A549 (cell line): ENCODE results near the gene IRF6. TPM values are rescaled to one million over a fixed set of nuclear protein-coding genes. Genes with fewer than 3 reads are reported as not detected.

Experiments
- ATAC-seq, 2 experiments: fragments of 200-7000 bp in 1 of 2; fragments of >200 bp in 1 of 2; cut with Nextera tagmentation in 1 of 2; cut with Tn5 transposase in 1 of 2; 3 replicates each; pipeline versions ENCODE4 v1.8.0 to v1.9.1; 2018 to 2020; ENCODE audit warnings: mild to moderate bottlenecking in 1 of 2, moderate library complexity in 1 of 2
- CTCF ChIA-PET: fragments of 300-600 bp; sonication (Branson Sonifier 250); formaldehyde crosslinking; extraction: SDS; loops from one replicate; lab custom pipeline; 2021; ENCODE audit warnings: antibody characterized with exemption, inconsistent platforms; lab: Yijun Ruan, JAX
- POLR2A ChIA-PET: fragments of 350-600 bp; formaldehyde crosslinking; extraction: SDS; loops from one replicate; lab custom pipeline; 2021; ENCODE audit warnings: antibody characterized with exemption, inconsistent platforms; lab: Yijun Ruan, JAX
- DNase-seq, 2 experiments: peaks; one replicate each; pipeline versions ENCODE4 v3.0.0 to v3.0.0-alpha.2; 2011 to 2016; ENCODE audit warnings: low read depth in 1 of 2, low spot score in 1 of 2
- FAIRE-seq: peaks from 2 replicates; lab custom pipeline; 2011; peaks lifted over from hg19 to GRCh38; lab: Jason Lieb, UNC
- H3K27ac ChIP-seq, 2 experiments: fragments of >200 bp; sonication (Bioruptor Twin); formaldehyde crosslinking; 3 replicates each; pipeline ENCODE4 v1.5.1; 2016 to 2017
- H3K4me1 ChIP-seq: fragments of >200 bp; sonication (Bioruptor Twin); formaldehyde crosslinking; 3 replicates; pipeline ENCODE4 v1.6.1; 2016
- H3K4me2 ChIP-seq: fragments of >200 bp; sonication (Bioruptor Twin); formaldehyde crosslinking; 3 replicates; pipeline ENCODE4 v1.6.1; 2016
- H3K4me3 ChIP-seq: fragments of >200 bp; sonication (Bioruptor Twin); formaldehyde crosslinking; 3 replicates; pipeline ENCODE4 v1.5.1; 2016
- H3K9me3 ChIP-seq: fragments of >200 bp; sonication (Bioruptor Twin); formaldehyde crosslinking; 3 replicates; pipeline ENCODE4 v1.6.1; 2016
- CBX2 ChIP-seq: fragments of 200-600 bp; sonication (generic); IDR thresholded peaks from 2 replicates; pipeline ENCODE4 v1.6.1; 2016; ENCODE audit warnings: low read depth, mild to moderate bottlenecking, borderline replicate concordance
- CEBPB ChIP-seq, 2 experiments: fragments of >200 bp in 1 of 2; sonication (Bioruptor Twin) in 1 of 2; formaldehyde crosslinking in 1 of 2; IDR thresholded peaks; 2 replicates each; pipeline ENCODE4 v1.6.1; 2012 to 2016
- CHD2 ChIP-seq: fragments of 150-350 bp; IDR thresholded peaks from 2 replicates; pipeline ENCODE4 v1.6.1; 2014; ENCODE audit warnings: low read length; ENCODE audit not compliant: partially characterized antibody
- EHMT2 ChIP-seq: fragments of 200-600 bp; sonication (generic); IDR thresholded peaks from 2 replicates; pipeline ENCODE4 v1.6.1; 2016; ENCODE audit warnings: antibody characterized with exemption, low read depth, mild to moderate bottlenecking, moderate library complexity
- EP300 ChIP-seq, 2 experiments: fragments of >200 bp; sonication (Bioruptor Twin); formaldehyde crosslinking; IDR thresholded peaks; 2 replicates in 1 of 2; 3 replicates in 1 of 2; pipeline ENCODE4 v1.6.1; 2016 to 2017
- FOSB ChIP-seq: fragments of 250-450 bp; sonication (Bioruptor Pico); IDR thresholded peaks from 2 replicates; pipeline ENCODE4 v1.5.0; 2020; ENCODE audit warnings: mild to moderate bottlenecking, moderate library complexity
- HEYL ChIP-seq: fragments of 250-450 bp; sonication (Bioruptor Pico); IDR thresholded peaks from 2 replicates; pipeline ENCODE4 v1.8.0; 2021; ENCODE audit warnings: mild to moderate bottlenecking, moderate library complexity
- HOXB5 ChIP-seq: fragments of 250-450 bp; sonication (Bioruptor Pico); IDR thresholded peaks from 2 replicates; pipeline ENCODE4 v1.5.0; 2020; ENCODE audit warnings: mild to moderate bottlenecking, moderate library complexity
- JUN ChIP-seq, 2 experiments: fragments of >200 bp; sonication (Bioruptor Twin); formaldehyde crosslinking; IDR thresholded peaks; 2 replicates in 1 of 2; 3 replicates in 1 of 2; pipeline ENCODE4 v1.6.1; 2016 to 2017
- MYC ChIP-seq: IDR thresholded peaks from 2 replicates; pipeline ENCODE4 v1.6.1; 2012; ENCODE audit warnings: mild to moderate bottlenecking, inconsistent platforms, low read length, improper control_type of control experiment, borderline replicate concordance
- NR3C1 ChIP-seq: fragments of >200 bp; sonication (Bioruptor Twin); formaldehyde crosslinking; IDR thresholded peaks from 3 replicates; pipeline ENCODE4 v1.6.1; 2017
- POLR2A ChIP-seq: IDR thresholded peaks from 2 replicates; pipeline ENCODE4 v1.6.1; 2012; ENCODE audit warnings: mild to moderate bottlenecking, low read length
- POLR2AphosphoS2 ChIP-seq: conservative IDR thresholded peaks from 2 replicates; pipeline ENCODE4 v1.6.1; 2012; ENCODE audit warnings: low read length, improper control_type of control experiment, inconsistent platforms
- RARB ChIP-seq: fragments of 250-450 bp; sonication (Bioruptor Pico); IDR thresholded peaks from 2 replicates; pipeline ENCODE4 v1.8.0; 2021; ENCODE audit warnings: mild to moderate bottlenecking, moderate library complexity
- RCOR1 ChIP-seq: fragments of 150-350 bp; IDR thresholded peaks from 2 replicates; pipeline ENCODE4 v1.6.1; 2014; ENCODE audit warnings: antibody characterized with exemption, low read length, low read depth
- RFX5 ChIP-seq: fragments of 450-650 bp; IDR thresholded peaks from 2 replicates; pipeline ENCODE4 v1.7.1; 2014; ENCODE audit warnings: antibody characterized with exemption, mild to moderate bottlenecking, moderate library complexity
- ZC3H11A ChIP-seq: fragments of 450-650 bp; IDR thresholded peaks from 2 replicates; pipeline ENCODE4 v1.6.1; 2014; ENCODE audit warnings: antibody characterized with exemption, mild to moderate bottlenecking
- ZFP36 ChIP-seq: fragments of 450-650 bp; IDR thresholded peaks from 2 replicates; pipeline ENCODE4 v1.6.1; 2014; ENCODE audit warnings: borderline replicate concordance; ENCODE audit not compliant: partially characterized antibody
- WGBS: methylation state at CpG from one replicate; pipeline ENCODE4 v1.1.6; 2017; ENCODE audit errors: missing lambda C conversion rate; 5-methylcytosine and 5-hydroxymethylcytosine counted together
- polyA plus RNA-seq, 4 experiments: library from polyadenylated mRNA; depleted of rRNA in 3 of 4; stranded (reverse); fragments of >200 nt; fragmentation: RNase III in 1 of 4; extraction: RNeasy Plus Mini Kit Qiagen cat#74134 plus additional on column Dnase treatment in 1 of 4; gene quantifications; 2 replicates in 3 of 4; 3 replicates in 1 of 4; pipeline ENCODE4 v1.2.3, GENCODE V29; 2011 to 2017
- TF ChIP-seq, protein P1 (sequence below): fragments of 250-450 bp; sonication (Bioruptor Pico); IDR thresholded peaks from 2 replicates; pipeline ENCODE4 v1.5.0; 2020; ENCODE audit warnings: low read depth, mild to moderate bottlenecking, moderate library complexity
- TF ChIP-seq, protein P2 (sequence below): fragments of >200 bp; sonication (Bioruptor Twin); formaldehyde crosslinking; IDR thresholded peaks from 3 replicates; pipeline ENCODE4 v1.6.1; 2016
- TF ChIP-seq, protein P3 (sequence below): IDR thresholded peaks from 2 replicates; pipeline ENCODE4 v1.6.1; 2012
- TF ChIP-seq, protein P4 (sequence below): fragments of 200-600 bp; sonication (generic); IDR thresholded peaks from 2 replicates; pipeline ENCODE4 v1.6.1; 2016; ENCODE audit warnings: antibody characterized with exemption, mild to moderate bottlenecking, moderate library complexity
- TF ChIP-seq, protein P5 (sequence below): fragments of 250-450 bp; sonication (Bioruptor Pico); IDR thresholded peaks from 2 replicates; pipeline ENCODE4 v1.5.0; 2021; ENCODE audit warnings: mild to moderate bottlenecking, moderate library complexity, borderline replicate concordance
- TF ChIP-seq, protein P6 (sequence below): fragments of 450-650 bp; IDR thresholded peaks from 2 replicates; pipeline ENCODE4 v1.6.1; 2014; ENCODE audit warnings: antibody characterized with exemption

IRF6 gene
- polyA plus RNA-seq, 2 of the 4 experiments (the other 2 are of a cell fraction), result 0.08 to 0.22 TPM

DNA sequence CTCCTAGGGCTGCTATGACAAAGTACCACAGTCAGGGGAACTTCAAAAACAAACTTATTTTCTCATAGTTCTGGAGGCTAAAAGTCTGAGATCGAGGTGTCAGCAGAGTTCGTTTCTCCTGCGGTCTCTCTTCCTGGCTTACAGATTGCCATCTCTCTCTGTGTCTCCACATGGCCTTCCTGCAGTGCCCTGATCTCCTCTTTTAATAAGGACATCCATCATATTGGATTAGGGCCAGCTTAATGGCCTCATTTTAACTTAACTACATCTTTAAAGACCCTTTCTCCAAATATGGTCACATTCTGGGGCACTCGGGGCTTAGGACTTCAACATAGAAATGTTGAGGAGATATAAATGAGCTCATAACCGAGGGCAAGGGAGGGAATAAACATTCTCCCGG is 33.8 kb downstream of the IRF6 start:
- DNase-seq (no peak), FAIRE-seq (no peak), ATAC-seq (no peak)
- Histone ChIP-seq H3K9me3 (no peaks in the 10 kb centered on the region), H3K27ac (no peak overlapping the region), H3K4me2 (no peak overlapping the region), H3K4me3 (no peak overlapping the region), H3K4me1 (no peaks in the 10 kb centered on the region)
- ChIA-PET POLR2A (interaction anchor here (0.5 kb wide), 1 partner anchor 35 kb away, joined by 6 read pairs; no protein-coding TSS in a partner anchor), CTCF (interaction anchor here (0.7 to 2.0 kb wide), 4 partner anchors 9 to 51 kb away, joined by 3 to 5 read pairs (median 4); no protein-coding TSS in a partner anchor)
- TF ChIP-seq, protein P1, sequence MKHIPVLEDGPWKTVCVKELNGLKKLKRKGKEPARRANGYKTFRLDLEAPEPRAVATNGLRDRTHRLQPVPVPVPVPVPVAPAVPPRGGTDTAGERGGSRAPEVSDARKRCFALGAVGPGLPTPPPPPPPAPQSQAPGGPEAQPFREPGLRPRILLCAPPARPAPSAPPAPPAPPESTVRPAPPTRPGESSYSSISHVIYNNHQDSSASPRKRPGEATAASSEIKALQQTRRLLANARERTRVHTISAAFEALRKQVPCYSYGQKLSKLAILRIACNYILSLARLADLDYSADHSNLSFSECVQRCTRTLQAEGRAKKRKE (CRISPR knock-in tag), result no peak
- TF ChIP-seq CEBPB (IDR thresholded peaks at IDR 0.05) (no peak), HEYL (CRISPR knock-in tag) (no peak), CHD2 (no peak), ZFP36 (no peak), MYC (no peak), CBX2 (no peak), POLR2A (no peak), RARB (CRISPR knock-in tag) (no peak), JUN (IDR thresholded peaks at IDR 0.05) (no peak), EHMT2 (no peak), FOSB (CRISPR knock-in tag) (no peak), RFX5 (no peak), RCOR1 (no peak)
- TF ChIP-seq, protein P2, sequence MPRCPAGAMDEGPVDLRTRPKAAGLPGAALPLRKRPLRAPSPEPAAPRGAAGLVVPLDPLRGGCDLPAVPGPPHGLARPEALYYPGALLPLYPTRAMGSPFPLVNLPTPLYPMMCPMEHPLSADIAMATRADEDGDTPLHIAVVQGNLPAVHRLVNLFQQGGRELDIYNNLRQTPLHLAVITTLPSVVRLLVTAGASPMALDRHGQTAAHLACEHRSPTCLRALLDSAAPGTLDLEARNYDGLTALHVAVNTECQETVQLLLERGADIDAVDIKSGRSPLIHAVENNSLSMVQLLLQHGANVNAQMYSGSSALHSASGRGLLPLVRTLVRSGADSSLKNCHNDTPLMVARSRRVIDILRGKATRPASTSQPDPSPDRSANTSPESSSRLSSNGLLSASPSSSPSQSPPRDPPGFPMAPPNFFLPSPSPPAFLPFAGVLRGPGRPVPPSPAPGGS, result no peak
- TF ChIP-seq, protein P3, sequence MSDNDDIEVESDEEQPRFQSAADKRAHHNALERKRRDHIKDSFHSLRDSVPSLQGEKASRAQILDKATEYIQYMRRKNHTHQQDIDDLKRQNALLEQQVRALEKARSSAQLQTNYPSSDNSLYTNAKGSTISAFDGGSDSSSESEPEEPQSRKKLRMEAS, result no peak
- TF ChIP-seq, protein P4, sequence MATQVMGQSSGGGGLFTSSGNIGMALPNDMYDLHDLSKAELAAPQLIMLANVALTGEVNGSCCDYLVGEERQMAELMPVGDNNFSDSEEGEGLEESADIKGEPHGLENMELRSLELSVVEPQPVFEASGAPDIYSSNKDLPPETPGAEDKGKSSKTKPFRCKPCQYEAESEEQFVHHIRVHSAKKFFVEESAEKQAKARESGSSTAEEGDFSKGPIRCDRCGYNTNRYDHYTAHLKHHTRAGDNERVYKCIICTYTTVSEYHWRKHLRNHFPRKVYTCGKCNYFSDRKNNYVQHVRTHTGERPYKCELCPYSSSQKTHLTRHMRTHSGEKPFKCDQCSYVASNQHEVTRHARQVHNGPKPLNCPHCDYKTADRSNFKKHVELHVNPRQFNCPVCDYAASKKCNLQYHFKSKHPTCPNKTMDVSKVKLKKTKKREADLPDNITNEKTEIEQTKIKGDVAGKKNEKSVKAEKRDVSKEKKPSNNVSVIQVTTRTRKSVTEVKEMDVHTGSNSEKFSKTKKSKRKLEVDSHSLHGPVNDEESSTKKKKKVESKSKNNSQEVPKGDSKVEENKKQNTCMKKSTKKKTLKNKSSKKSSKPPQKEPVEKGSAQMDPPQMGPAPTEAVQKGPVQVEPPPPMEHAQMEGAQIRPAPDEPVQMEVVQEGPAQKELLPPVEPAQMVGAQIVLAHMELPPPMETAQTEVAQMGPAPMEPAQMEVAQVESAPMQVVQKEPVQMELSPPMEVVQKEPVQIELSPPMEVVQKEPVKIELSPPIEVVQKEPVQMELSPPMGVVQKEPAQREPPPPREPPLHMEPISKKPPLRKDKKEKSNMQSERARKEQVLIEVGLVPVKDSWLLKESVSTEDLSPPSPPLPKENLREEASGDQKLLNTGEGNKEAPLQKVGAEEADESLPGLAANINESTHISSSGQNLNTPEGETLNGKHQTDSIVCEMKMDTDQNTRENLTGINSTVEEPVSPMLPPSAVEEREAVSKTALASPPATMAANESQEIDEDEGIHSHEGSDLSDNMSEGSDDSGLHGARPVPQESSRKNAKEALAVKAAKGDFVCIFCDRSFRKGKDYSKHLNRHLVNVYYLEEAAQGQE, result no peak
- 46% methylated on average over 6 of the region's 6 CpGs for WGBS

DNA sequence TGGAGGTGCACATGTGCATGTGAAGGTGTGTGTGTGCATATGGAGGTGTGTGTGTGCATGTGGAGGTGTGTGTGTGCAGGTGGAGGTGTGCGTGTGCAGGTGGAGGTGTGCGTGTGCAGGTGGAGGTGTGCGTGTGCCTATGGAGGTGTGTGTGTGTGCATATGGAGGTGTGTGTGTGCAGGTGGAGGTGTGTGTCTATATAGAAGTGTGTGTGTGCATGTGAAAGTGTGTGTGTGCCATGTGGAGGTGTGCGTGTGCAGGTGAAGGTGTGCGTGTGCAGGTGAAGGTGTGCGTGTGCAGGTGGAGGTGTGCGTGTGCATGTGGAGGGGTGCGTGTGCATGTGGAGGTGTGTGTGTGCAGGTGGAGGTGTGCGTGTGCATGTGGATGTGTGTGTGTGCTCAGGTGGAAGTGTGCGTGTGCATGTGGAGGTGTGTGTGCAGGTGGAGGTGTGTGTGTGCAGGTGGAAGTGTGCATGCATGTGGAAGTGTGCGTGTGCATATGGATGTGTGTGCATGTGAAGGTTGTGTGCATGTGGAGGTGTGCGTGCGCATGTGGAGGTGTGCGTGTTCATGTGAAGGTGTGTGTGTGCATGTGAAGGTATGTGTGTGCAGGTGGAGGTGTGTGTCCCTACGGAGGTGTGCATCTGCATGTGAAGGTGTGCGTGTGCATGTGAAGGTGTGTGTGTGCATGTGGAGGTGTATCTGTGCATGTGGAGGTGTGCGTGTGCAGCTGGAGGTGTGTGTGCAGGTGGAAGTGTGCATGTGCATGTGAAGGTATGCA is 35.1 kb downstream of the IRF6 start:
- ATAC-seq (no peak), DNase-seq (no peak), FAIRE-seq (no peak)
- Histone ChIP-seq H3K4me1 (no peaks in the 10 kb centered on the region), H3K27ac (no peak overlapping the region), H3K4me3 (no peak overlapping the region), H3K4me2 (no peak overlapping the region), H3K9me3 (no peaks in the 10 kb centered on the region)
- CTCF ChIA-PET, result no interaction called here
- POLR2A ChIA-PET, result no interaction called here
- WGBS, result 88% methylated on average over 17 of the region's 17 CpGs
- TF ChIP-seq POLR2AphosphoS2 (no peak), ZFP36 (no peak), EP300 (IDR thresholded peaks at IDR 0.05) (no peak), NR3C1 (no peak), HOXB5 (CRISPR knock-in tag) (no peak), ZC3H11A (no peak)
- TF ChIP-seq, protein P5, sequence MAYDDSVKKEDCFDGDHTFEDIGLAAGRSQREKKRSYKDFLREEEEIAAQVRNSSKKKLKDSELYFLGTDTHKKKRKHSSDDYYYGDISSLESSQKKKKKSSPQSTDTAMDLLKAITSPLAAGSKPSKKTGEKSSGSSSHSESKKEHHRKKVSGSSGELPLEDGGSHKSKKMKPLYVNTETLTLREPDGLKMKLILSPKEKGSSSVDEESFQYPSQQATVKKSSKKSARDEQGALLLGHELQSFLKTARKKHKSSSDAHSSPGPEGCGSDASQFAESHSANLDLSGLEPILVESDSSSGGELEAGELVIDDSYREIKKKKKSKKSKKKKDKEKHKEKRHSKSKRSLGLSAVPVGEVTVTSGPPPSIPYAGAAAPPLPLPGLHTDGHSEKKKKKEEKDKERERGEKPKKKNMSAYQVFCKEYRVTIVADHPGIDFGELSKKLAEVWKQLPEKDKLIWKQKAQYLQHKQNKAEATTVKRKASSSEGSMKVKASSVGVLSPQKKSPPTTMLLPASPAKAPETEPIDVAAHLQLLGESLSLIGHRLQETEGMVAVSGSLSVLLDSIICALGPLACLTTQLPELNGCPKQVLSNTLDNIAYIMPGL, result no peak
- TF ChIP-seq, protein P6, sequence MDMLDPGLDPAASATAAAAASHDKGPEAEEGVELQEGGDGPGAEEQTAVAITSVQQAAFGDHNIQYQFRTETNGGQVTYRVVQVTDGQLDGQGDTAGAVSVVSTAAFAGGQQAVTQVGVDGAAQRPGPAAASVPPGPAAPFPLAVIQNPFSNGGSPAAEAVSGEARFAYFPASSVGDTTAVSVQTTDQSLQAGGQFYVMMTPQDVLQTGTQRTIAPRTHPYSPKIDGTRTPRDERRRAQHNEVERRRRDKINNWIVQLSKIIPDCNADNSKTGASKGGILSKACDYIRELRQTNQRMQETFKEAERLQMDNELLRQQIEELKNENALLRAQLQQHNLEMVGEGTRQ, result no peak
